GM18873 (cell line): ENCODE measurements around the gene GRIN2A.

Experiments used
- ATAC-seq: cut with Tn5 transposase; IDR thresholded peaks from one replicate; pipeline ENCODE4 v1.9.1; 2021; ENCODE audit warnings: mild to moderate bottlenecking, moderate library complexity, moderate number of reproducible peaks; ENCODE audit not compliant: unreplicated experiment, low FRiP score

The GRIN2A gene

GRCh38 chr16:10182222-10183053, at the start of gene GRIN2A:
Gene GRIN2A, minus strand, starts transcription at chr16:10182428. Its CDS starts 2,017 bp downstream, at chr16:10180411.
- ATAC-seq, result no peak

GRCh38 chr16:10231563-10231962, 49.3 kb upstream of the GRIN2A start:
- ATAC-seq, result no peak

GRCh38 chr16:10228779-10229178, 46.6 kb upstream of the GRIN2A start:
- no peak for ATAC-seq

- ATAC-seq, result no peak
Measured at GRCh38 chr16:10226987-10227306, 44.7 kb upstream of the GRIN2A start.

- ATAC-seq, result no peak
Measured at GRCh38 chr16:10226141-10226986, 44.1 kb upstream of the GRIN2A start.

- ATAC-seq, result no peak
Measured at GRCh38 chr16:10225653-10226052, 43.4 kb upstream of the GRIN2A start.

- no peak for ATAC-seq
Measured at GRCh38 chr16:10224850-10225249, 42.6 kb upstream of the GRIN2A start.

- ATAC-seq, result no peak
Measured at GRCh38 chr16:10220942-10221341, 38.7 kb upstream of the GRIN2A start.

GRCh38 chr16:10219742-10220141, 37.5 kb upstream of the GRIN2A start:
- no peak for ATAC-seq

GRCh38 chr16:10218490-10219206, 36.4 kb upstream of the GRIN2A start:
- ATAC-seq, result no peak

- ATAC-seq, result no peak
Measured at GRCh38 chr16:10213748-10214147, 31.5 kb upstream of the GRIN2A start.

GRCh38 chr16:10210944-10211343, 28.7 kb upstream of the GRIN2A start:
- ATAC-seq, result no peak

GRCh38 chr16:10206865-10207264, 24.6 kb upstream of the GRIN2A start:
- ATAC-seq, result no peak

GRCh38 chr16:10206215-10206614, 24.0 kb upstream of the GRIN2A start:
- no peak for ATAC-seq

- ATAC-seq, result no peak
Measured at GRCh38 chr16:10205688-10206087, 23.5 kb upstream of the GRIN2A start.

- ATAC-seq, result no peak
Measured at GRCh38 chr16:10202649-10203048, 20.4 kb upstream of the GRIN2A start.

GRCh38 chr16:10200637-10201586, 18.7 kb upstream of the GRIN2A start:
- no peak for ATAC-seq

GRCh38 chr16:10196999-10197398, 14.8 kb upstream of the GRIN2A start:
- no peak for ATAC-seq

- no peak for ATAC-seq
Measured at GRCh38 chr16:10191096-10191495, 8.9 kb upstream of the GRIN2A start.

GRCh38 chr16:10189861-10190390, 7.7 kb upstream of the GRIN2A start:
- ATAC-seq, result no peak
